Activated CD4-positive, alpha-beta T cell treated with anti-CD3 and anti-CD28 coated beads for 1 hour (primary cell): ENCODE results near the gene EXOSC2.

Experiments used
- DNase-seq: peaks from one replicate; pipeline ENCODE4 v3.0.0-alpha.2; 2020

Gene EXOSC2

DNA sequence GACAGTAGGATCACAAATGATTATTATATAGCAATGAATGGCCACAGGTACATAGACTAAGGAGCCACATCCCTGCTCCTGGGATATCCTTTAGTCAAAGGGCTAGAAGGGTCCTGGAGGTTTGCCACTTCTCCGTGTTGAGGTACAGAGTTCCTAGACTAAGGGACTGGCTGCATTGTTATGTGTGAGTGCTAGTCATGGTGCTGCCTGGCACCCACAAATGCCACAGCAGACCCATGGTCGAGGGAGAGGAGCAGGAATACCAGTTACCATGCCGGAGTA lies 47.4 kb downstream of the EXOSC2 start:
- no peak for DNase-seq

DNA sequence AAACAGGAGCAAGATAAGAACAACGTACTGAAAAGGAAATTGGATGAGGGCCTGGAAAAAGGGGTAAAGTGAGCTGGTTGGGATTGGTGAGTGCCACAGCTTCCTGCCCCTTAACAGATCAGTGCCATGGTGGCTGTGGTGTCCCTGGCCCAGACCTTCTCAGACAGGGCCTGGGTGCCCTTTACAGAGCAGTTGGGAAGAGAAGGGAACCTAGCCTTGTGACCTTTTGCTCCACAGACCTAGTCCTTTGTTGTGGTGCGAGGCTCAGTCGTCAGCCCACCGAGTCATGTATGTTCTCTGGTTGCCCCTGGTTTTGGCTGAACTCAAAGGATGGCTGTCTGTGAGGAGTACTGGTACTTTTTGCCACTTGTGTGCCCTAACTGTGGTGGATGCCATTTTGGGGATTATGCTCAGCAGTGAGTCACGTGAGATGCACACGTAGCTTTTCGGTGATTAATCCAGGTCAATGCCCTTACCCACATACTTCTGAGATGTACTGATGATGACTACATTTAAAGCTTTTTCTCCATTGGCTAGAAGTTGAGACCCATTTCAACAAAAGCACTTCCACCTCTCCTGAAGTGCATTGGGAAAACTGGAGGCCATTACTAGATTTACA lies 48.4 kb downstream of the EXOSC2 start:
- DNase-seq: no peak

DNA sequence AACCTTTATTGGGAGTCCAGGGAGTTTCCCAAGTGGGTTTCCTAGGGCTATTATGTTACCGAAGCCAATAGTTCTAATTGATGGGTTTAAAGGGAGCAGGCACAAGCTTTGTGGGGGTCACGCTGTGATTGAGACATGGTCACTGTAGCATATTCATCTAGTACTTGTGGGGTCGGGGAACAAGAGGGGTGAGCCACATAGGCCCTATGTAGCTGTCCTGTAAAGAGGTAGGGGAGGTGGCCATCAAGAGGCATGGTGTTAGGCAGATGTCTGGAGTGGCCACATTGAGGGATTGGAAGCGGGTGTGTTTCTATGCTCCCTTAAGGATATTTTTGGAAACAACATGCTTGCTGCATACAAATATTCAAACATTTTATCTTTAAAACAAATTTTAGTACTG lies 50.1 kb downstream of the EXOSC2 start:
- no peak for DNase-seq

DNA sequence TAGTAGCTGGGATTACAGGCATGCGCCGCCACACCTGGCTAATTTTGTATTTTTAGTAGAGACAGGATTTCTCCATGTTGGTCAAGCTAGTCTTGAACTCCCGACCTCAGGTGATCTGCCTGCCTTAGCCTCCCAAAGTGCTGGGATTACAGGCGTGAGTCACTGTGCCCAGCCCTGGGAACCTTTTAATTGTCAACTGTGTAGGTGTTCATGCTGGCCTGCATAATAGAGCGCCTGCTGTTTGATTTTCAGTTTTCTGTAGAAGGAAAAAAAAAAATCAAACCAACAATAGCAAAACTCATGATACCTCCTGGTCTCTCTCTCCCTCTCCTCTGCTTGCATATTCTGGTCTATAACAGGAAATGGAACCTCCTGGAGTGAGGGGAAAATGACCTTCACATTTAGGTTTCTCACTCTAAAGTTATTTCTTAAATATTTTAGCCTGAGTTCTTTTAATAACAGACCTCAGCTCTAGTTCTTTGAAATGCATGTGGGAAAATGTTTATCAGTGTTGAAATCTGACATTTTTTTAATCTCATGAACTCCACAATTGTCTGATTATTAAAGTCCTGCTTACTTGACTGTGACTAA lies 51.7 kb downstream of the EXOSC2 start:
- no peak for DNase-seq

DNA sequence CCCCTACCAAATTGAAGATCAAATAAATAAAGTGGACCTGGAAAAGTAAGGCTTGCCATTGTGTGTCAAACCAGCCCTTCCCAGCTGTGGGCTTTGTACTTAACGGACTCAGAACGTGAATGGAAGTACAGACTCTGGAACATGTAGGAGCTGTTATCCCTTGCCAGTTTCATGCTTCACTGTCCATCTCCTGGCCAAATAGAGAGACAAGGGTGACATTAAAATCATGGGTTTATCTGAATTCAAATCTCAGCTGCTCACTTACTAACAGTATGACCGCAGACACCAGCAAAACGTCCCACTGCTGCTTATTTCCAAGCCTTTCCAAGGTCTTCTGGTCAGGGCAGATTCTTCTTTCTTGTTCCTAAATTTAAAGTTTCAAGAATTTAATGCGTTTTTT lies 52.2 kb downstream of the EXOSC2 start:
- DNase-seq: no peak

DNA sequence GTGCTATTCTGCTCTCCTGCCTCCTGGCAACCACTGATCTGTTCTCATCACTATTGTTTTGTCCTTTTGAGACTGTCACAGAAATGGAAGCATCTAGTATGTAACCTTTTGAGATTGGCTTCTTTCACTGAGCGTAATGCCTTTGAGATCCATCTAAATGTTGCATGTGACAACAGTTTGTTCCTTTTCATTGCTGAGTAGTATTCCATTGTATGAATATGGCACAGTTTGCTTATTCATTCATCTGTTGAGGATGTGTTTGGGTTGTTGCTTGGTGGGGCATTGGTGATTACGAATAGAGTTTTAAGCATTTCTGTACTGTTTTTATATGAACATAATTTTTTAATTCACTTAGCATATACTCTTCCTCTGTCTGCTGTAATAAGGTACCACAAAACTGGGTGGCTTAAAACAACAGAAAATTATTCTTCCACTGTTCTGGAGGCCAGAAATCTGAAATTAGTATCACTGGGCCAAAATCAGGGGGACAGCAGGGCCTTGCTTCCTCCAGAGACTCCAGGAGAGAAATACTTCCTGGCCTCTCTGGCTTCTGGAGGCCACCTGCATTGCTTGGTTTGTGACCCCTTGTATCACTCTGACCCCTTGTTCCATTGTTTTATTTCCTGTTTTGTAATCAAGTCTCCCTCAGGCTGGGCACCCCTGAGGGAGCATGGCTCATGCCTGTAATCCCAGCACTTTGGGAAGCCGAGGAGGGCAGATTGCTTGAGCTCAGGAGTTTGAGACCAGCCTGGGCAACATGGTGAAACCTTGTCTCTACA lies 53.0 kb downstream of the EXOSC2 start:
- DNase-seq: no peak

DNA sequence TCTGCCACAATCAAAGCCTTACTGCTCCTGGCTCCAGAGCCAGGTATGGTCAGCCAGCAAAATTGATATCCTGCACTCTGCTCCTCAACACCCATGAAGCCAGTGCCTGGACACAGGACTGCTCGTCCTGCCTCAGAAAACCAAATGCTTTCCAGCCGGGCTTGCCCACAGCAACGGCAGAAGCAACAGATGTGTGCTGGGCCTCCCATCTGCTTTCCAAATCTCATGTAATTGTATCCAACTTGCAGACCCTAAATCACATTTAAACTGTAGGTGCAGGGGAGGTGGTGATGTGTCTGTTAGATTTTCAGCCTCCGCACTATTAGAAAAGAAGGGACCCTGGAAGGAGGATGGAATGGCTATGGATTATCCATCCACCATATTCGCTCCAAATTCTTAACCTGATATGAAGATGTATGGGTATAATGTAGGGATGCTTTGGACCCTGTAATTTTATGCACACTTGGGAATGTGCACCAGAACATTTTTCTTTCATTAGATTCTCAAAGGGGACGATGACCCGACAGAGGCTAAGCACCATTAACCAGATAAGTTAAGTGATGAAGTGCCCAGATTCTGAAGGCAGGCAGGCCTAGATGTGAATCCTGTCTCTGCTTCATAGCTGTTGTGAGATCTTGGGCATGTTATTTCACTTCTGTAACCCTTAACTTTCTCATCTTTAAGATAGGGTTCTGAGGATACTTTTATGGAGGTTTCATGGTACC lies 58.2 kb downstream of the EXOSC2 start:
- DNase-seq: no peak
